Thyroid gland (tissue), 4 donors: ENCODE data around the gene RTP5.

ENCODE experiments used
- POLR2A ChIP-seq, 2 donors: fragments of 450-650 bp; IDR thresholded peaks; one replicate each; pipeline ENCODE4 v1.6.1; 2017; ENCODE audit warnings: antibody characterized with exemption in 2 of 2, mild to moderate bottlenecking in 2 of 2, moderate library complexity in 1 of 2
- TF ChIP-seq, protein P1 (sequence below), 6 experiments: fragments of 200-600 bp in 3 of 6; fragments of 450-650 bp in 3 of 6; sonication (generic) in 3 of 6; IDR thresholded peaks; one replicate each; pipeline ENCODE4 v1.5.1; 2016 to 2019; ENCODE audit warnings: antibody characterized with exemption in 6 of 6, mild to moderate bottlenecking in 2 of 6, inconsistent platforms in 1 of 6, moderate library complexity in 1 of 6

DNA sequence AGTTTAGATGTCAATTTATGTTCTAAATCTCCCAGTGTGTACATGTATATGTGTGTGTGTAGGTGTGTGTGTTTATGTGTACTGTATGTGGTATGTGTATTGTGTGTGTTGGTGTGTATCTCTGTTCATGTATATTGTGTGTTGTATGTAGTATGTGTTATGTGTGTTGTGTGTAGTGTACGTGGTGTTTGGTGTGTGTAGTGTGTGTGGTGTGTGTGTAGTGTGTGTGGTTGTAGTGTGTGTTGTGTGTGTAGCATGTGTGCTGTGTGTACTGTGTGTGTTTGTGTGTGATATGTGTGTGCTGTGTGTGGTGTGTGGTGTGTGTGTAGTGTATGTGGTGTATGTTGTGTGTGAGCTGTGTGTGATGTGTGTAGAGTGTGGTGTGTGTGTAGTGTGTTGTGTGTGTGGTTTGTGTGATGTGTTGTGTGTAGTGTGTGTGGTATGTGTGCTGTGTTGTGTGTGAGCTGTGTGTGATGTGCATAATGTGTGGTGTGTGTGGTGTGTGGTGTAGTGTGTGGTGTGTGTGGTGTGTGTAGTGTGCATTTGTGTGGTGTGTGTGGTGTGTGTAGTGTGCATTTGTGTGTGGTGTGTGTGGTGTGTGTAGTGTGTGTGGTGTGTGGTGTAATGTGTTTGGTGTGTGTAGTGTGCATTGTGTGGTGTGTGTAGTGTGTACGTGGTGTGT lies 5.2 kb upstream of the RTP5 start:
- TF ChIP-seq, protein P1, sequence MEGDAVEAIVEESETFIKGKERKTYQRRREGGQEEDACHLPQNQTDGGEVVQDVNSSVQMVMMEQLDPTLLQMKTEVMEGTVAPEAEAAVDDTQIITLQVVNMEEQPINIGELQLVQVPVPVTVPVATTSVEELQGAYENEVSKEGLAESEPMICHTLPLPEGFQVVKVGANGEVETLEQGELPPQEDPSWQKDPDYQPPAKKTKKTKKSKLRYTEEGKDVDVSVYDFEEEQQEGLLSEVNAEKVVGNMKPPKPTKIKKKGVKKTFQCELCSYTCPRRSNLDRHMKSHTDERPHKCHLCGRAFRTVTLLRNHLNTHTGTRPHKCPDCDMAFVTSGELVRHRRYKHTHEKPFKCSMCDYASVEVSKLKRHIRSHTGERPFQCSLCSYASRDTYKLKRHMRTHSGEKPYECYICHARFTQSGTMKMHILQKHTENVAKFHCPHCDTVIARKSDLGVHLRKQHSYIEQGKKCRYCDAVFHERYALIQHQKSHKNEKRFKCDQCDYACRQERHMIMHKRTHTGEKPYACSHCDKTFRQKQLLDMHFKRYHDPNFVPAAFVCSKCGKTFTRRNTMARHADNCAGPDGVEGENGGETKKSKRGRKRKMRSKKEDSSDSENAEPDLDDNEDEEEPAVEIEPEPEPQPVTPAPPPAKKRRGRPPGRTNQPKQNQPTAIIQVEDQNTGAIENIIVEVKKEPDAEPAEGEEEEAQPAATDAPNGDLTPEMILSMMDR (IDR thresholded peaks at IDR 0.05): no peak
- TF ChIP-seq POLR2A (IDR thresholded peaks at IDR 0.05): no peak
